H7 (cell line): ENCODE results near the gene RPL3. TPM values are rescaled to one million over a fixed set of nuclear protein-coding genes. Genes with fewer than 3 reads are reported as not detected.
A peak's percentile ranks its signal among the peaks of the same experiment; 100 is the strongest.

Experiments used
- DNase-seq: peaks from one replicate; pipeline ENCODE4 v3.0.0; 2012
- H3K27me3 ChIP-seq: 2 replicates; pipeline ENCODE4 v1.6.0; 2011; ENCODE audit warnings: mild to moderate bottlenecking, low read length; ENCODE audit not compliant: control insufficient read depth, insufficient read depth
- H3K36me3 ChIP-seq: replicated peaks from 2 replicates; pipeline ENCODE4 v1.5.1; 2011; ENCODE audit warnings: low read length; ENCODE audit not compliant: control insufficient read depth, insufficient read depth
- H3K4me3 ChIP-seq: 2 replicates; pipeline ENCODE4 v1.5.1; 2011; ENCODE audit warnings: low read depth, mild to moderate bottlenecking, control low read depth, low read length, moderate library complexity; ENCODE audit not compliant: insufficient read depth
- total RNA-seq: library from RNA; depleted of rRNA; stranded (reverse); fragments of >200 nt; shearing (Covaris generic); gene quantifications from 2 replicates; pipeline ENCODE4 v1.2.3, GENCODE V29; 2014

RPL3 gene
- total RNA-seq, 1 experiment from 2014 or later = 3,029 TPM

DNA sequence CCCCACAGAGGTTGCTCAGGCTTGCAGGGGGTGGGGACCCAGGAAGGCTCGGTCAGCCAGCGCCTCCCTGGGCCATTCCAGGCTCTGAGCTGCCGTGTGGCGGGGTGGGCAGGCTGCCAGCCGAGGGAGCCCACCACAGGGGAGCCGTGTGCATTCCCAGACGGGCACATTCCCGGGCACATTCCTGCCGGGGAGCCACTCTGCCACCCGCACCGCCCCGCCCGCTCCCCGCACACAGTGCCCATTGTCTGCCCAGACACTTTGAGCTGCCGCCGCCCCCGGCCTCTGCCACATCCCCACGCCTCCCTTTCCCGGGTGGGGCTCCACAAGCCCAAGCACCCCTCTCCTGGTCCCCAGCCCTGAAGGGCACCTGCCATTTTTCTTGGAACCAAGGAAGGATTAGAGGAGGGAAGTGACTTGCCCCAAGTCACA, 27.4 kb downstream of the RPL3 start:
- Histone ChIP-seq H3K4me3 (no peak overlapping the region), H3K36me3 (no peaks in the 10 kb centered on the region), H3K27me3 (no peaks in the 10 kb centered on the region)
- peak; percentile 70 for DNase-seq

DNA sequence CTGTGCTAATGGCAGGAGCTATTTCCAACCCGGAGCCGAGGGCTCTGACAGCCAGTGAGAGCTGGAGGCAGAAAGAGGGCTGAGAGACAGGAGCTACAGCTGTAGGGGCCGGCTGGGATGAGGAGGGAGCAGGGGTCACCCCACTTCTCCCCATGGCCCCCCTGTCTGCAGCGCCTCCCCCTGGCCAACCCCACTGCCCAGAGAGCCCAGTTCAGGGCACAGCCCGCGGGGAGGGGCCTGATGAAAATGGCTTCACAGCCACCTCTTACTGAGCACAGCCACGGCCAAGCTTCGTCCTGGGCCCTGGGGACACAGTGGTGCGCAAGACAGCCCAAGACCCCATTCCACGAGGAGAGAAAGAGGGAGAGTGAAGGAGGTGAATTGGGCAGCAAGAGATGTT, 27.9 kb downstream of the RPL3 start:
- Histone ChIP-seq H3K36me3 (no peaks in the 10 kb centered on the region), H3K4me3 (no peak overlapping the region), H3K27me3 (no peaks in the 10 kb centered on the region)
- DNase-seq = peak; percentile 77

DNA sequence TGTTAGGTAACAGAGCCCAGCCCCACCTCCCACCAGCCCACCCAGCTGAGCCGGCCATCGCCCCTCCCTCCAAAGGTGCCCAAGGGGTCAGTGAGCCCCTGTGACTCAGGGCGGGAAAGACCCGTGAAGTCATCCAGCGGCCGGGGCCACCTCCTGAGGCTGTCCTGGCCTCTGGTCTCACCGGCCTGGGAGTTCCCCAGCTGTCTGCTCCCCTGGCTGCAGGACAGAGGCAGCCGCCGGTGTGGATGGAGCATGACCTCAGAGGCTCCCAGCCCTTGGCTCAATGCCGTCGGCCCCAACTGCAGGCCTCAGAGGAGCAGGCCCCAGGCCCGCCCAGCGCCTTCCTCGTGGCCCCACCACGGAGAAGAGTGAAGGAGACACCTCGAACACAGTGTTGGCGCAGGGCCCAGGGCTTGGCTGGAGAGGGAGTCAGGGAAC, 28.7 kb downstream of the RPL3 start:
- Histone ChIP-seq H3K27me3 (no peaks in the 10 kb centered on the region), H3K4me3 (no peak overlapping the region), H3K36me3 (no peaks in the 10 kb centered on the region)
- peak; percentile 80 for DNase-seq

DNA sequence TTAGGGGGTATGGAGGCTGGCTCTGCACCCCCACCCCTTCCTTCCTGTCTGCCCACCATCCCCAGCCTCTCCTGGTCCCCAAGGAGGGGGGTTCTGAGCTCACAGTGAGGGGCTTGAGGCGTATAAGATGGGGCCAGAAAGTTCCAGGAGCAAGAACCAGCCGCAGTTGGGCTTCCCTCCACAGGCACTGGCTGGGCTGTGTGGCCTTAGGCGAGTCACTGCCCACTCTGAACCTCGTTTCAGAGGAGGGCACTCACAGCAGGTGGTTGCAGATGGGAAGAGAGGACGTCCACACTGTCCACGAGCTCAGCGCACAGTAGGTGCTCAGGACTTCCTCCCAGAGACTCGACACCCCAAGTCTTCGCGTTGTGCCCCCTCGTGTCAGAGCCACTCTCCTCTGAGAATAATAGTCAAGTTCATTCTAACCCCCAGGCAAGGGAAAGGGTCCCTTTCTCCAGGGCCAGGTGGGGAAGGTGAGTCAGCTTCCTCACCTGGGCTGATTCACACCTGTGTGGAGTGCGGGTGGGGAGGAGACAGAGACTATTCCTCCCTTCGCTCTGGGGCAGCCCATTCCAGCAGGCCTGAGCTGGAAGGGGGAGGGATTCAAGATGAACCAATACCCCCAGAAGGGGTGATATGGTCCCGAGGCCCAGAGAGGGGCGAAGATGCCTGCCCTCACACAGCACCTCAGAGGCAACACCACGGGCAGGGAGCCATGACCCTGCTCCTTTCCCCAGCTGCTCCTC, 29.3 kb downstream of the RPL3 start:
- H3K27me3 ChIP-seq = no peaks in the 10 kb centered on the region
- no peak overlapping the region for H3K4me3 ChIP-seq
- DNase-seq = no peak
- no peaks in the 10 kb centered on the region for H3K36me3 ChIP-seq

DNA sequence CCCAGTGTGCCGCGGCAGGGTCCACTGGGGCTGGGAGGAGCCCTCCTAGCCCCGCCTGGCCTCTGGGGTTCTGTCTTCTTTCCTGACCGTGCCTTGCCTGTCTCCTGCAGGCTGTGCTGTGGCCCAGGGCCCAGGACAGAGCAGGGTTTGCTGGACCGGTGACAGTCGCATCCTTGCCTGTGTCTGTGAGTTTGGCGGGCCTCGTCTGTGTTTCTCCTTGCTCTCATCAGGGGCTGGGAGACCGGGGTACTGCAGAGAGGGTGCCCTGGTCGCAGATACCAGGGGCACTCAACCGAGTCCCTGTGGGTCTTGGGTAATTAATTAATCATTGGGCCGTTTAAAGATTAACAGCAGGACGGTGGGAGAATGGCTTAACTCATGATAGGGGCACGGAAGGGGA, 29.9 kb downstream of the RPL3 start:
- Histone ChIP-seq H3K27me3 (no peaks in the 10 kb centered on the region), H3K4me3 (no peak overlapping the region), H3K36me3 (no peaks in the 10 kb centered on the region)
- no peak for DNase-seq

DNA sequence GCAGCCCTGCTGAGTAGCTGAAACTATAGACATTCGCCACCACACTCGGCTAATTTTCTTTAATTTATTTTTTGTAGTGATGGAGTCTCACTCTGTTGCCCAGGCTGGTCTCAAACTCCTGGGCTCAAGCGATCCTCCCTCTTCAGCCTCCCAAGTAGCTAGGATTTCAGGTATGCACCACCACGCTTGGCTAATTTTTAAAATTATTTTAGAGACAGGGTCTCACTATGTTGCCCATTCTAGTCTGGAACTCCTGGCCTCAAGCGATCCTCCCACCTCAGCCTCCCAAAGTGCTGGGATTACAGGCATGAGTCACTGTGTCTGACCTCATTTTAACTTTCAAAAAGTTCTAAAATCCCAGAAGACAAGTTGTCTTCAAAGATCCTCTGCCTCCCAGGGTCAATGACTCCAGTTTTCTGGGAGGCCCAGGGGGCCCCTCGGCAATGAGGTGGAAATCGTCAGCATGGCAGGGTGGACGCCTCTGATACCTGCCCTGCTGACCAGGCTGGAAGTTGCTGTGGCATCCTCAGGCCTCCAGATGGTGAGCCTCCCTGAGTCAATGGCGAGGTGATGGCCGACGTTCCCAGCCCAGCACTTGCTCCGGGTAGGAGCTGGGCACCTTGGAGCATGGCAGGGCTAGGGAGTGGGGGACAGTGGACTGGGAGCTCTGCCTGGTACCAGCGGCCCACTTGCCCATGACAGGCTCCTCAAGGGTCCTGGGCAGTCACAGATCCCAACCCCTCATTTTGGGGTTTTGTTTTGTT, 31.1 kb downstream of the RPL3 start:
- no peak for DNase-seq
- no peaks in the 10 kb centered on the region for H3K36me3 ChIP-seq

DNA sequence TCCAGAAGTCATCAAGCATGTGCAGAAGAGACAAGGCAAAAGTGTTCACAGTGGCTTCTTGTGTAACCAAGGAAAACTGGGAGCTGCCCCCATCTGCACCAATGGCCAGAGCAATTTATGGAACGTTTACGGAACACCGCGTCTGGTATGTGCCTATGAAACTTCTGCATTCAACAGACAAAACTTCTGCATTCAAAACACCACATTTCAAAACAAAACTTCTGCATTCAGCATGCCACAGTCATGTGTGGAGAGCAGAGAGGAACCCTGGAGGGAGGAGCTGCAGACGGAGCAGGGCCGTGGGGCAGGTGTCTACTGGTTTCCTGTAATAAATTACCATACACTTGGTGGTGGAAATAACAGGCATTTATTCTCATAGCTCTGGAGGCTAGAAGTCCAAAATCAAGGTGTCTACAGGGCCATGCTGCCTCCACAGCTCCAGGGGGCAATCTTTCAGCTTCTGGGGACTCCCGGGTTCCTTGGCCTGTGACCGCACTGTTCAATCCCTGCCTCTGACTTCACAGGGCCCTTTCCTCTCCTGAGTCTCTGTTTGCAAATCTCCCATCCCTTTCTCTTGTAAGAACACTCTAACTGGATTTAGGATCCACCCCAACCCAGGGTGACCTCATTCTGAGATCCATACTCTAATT, 32.2 kb downstream of the RPL3 start:
- Histone ChIP-seq H3K36me3 (no peaks in the 10 kb centered on the region), H3K4me3 (no peak overlapping the region), H3K27me3 (no peaks in the 10 kb centered on the region)
- no peak for DNase-seq

More for the DNA sequence above, 31.1 kb downstream of the RPL3 start:
- Histone ChIP-seq H3K27me3 (no peaks in the 10 kb centered on the region), H3K4me3 (no peak overlapping the region)

DNA sequence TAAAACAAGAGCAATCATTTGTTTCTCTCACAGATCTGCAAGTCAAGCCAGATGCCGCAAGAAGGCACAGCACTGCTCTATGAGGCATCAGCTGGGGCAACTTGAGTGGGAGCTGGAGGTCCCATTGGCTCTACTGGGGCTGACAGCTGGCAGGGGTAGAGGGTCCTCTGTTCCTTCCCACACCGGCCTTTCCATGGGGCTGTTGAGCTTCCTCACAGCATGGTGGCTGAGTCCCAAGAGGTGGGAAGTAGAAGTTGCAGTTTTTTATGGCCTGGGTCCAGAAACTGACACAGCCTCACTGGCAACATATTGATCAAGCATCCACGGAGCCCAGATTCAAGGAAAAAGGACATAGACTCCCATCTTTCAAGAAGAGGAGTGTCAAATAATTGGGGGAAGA, 34.4 kb downstream of the RPL3 start:
- Histone ChIP-seq H3K4me3 (no peak overlapping the region), H3K27me3 (no peaks in the 10 kb centered on the region), H3K36me3 (no peaks in the 10 kb centered on the region)
- no peak for DNase-seq

DNA sequence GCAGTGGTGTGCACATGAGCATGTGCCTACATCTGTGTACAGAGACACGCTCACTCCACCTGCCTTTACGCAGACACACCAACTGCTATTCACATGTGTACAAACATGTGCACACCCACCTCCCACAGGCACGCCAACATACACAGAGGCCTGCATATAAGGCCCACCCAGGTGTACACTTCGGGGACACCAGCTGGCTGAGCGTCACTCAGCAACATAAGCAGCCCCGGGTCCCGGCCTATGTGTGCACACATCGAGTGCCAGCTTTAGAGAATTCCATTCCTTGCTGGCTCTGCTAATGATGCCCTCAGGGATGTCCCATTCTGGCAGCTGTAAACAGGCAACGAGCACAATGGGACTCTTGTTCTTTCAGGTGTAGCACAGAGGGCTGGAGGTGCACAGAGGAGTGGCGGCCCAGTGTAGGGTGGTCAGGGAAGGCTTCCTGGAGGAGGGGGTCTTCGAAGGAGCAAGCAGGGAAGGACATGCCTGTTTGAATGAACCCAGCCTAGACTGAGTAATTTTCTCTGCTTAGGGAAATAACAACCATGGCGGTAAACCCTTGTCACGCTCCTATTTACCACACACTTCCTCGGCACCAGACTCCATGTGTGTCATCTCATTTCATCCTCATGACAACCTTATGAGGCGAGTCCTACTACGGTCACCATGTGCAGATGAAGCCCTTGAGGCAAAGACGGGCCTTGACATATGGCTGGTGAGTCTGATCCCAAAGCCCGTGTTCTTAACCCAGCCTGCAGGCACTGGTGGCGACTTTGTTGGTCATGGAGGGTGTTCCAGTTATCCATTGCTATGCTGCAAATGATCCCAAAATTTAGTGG, 35.1 kb downstream of the RPL3 start:
- DNase-seq = no peak
- Histone ChIP-seq H3K36me3 (no peaks in the 10 kb centered on the region), H3K27me3 (no peaks in the 10 kb centered on the region), H3K4me3 (no peak overlapping the region)

DNA sequence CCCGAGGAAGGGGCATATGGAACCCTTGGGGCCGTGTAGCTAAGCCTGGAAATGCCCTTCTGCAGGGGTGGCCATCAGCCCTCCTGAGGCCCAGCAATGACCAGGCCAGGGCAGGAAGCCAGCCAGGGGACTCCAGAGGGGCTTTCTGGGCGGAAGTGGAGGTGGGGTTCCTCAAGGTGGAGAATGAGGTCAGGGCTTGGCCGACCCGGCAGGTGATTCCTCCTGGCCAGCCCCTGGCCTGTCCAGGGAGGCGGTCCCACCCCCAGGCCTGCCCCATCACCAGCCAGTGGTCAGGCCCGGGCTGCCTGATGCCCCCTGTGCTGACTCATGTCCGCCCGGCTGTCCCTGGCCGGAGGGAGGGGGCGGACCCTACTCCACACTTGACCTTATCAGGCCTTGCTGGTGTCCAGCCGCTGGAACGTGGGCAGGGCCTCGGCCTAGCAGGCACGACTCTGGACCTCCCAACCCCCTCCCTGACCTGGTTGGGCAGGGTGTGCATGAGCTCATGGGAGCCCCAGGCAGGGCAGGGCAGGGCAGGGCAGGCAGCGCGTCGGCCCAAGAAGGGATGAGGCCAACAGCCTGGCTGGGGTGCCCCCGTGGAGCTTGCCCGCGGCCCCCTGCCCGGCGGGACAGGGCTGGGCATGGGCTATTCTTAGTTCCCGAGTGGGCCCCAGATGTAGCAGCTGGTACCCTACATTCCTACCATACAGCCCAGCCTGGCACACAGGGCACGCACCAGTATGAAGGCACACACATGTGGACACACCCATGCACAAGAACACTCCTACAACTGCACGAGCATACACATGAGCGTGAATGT, 35.9 kb downstream of the RPL3 start:
- Histone ChIP-seq H3K36me3 (no peaks in the 10 kb centered on the region), H3K27me3 (no peaks in the 10 kb centered on the region), H3K4me3 (no peak overlapping the region)
- no peak for DNase-seq

DNA sequence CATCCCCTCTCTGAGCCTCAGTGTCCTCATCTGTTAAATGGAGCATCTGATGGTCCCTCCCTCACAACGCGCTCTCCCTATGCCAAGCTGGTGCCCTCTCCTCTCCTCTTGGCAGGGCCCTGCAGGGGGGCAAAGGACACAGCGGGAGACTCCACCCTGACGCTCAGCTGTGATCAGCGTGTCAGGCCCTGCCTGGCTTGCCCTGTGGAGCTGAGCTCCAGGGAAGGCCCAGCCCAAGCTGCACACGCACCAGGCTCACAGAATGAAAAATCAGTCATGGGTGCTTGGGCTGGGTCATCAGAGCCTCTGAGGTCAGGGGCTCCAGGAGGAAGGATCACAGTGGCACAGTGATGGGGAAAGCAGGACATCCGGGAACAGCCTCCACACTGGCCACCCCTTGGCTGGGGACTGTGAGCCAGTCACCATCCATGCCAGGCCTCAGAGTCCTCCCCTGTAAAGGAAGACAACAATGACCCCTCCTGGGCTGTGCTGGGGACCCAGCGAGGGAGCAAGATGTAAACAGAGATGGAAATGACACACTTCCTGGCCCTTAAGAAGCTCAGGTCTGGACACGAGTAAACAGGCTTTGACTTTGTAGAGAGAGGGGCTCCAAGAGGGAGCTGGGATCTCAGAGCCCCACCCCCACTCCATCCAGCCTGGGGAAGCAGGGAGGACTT, 36.6 kb downstream of the RPL3 start:
- Histone ChIP-seq H3K36me3 (no peaks in the 10 kb centered on the region), H3K27me3 (no peaks in the 10 kb centered on the region), H3K4me3 (no peak overlapping the region)
- no peak for DNase-seq

DNA sequence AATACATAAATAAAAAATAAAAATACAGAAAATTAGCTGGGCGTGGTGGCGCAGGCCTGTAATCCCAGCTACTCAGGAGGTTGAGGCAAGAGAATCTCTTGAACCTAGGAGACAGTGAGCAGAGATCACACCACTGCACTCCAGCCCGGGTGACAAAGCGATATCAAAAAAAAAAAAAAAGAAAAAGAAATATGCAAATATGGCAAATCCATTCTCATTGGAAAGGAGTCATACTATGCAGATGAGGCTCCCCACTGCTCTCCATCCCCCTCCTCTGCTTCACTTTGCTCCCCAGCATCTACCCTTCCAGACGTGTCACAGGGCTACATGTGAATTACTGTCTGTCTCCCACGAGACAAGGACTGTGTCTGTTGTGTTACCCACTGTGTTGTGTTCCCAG, 38.3 kb downstream of the RPL3 start:
- Histone ChIP-seq H3K36me3 (no peaks in the 10 kb centered on the region), H3K27me3 (no peaks in the 10 kb centered on the region), H3K4me3 (no peak overlapping the region)
- no peak for DNase-seq

DNA sequence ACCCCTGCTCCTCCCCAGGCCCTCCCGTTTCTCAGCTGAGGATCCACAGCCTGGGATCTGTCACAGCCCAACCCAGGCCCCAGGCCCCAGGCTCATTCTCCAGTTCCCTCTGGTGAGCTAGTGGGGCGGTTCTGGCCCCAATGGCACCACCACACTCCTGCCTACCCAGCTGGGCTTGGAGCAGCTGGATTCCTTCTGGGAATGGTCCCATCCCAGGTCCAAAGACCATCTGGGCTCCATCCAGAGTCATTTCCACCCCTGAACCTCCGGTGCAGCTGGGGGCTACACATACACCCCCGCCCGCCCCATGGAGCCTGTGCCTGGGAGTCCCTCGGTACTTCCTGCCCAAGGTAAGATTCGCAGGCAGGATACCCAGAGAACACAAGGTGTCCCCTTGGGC, 39.2 kb downstream of the RPL3 start:
- H3K36me3 ChIP-seq = no peaks in the 10 kb centered on the region
- DNase-seq = no peak
- H3K4me3 ChIP-seq = no peak overlapping the region
- no peaks in the 10 kb centered on the region for H3K27me3 ChIP-seq
